IMR-90 (cell line): ENCODE data around the gene APOOL. TPM values are rescaled to one million over a fixed set of nuclear protein-coding genes. Genes with fewer than 3 reads are reported as not detected.

Experiments
- ATAC-seq: fragments of 200-7000 bp; cut with Tn5 transposase; 2 replicates; pipeline ENCODE4 v1.9.1; 2020; ENCODE audit warnings: low read depth, mild to moderate bottlenecking, moderate library complexity
- BruUV-seq: library from RNA; stranded (reverse); fragments of 400-500 nt; replicated peaks from 2 replicates; lab custom pipeline; 2021; lab: Mats Ljungman, UMichigan
- CTCF ChIA-PET: fragments of 300-600 bp; formaldehyde crosslinking; extraction: SDS; loops from one replicate; lab custom pipeline; 2021; ENCODE audit warnings: antibody characterized with exemption; lab: Yijun Ruan, JAX
- POLR2A ChIA-PET: fragments of 300-600 bp; sonication (Branson Sonifier 250); formaldehyde crosslinking; loops from one replicate; lab custom pipeline; 2022; ENCODE audit warnings: antibody characterized with exemption; ENCODE audit not compliant: unreplicated experiment; lab: Charles Lee
- DNase-seq: peaks from one replicate; pipeline ENCODE4 v3.0.0; 2013
- H2AFZ ChIP-seq: replicated peaks from 2 replicates; pipeline ENCODE3; 2013; ENCODE audit warnings: low read length, mild to moderate bottlenecking; ENCODE audit not compliant: poor library complexity
- H2AK5ac ChIP-seq: 2 replicates; pipeline ENCODE4 v1.6.1; 2013; ENCODE audit warnings: low read depth, low read length, inconsistent platforms
- H2AK9ac ChIP-seq: replicated peaks from 2 replicates; pipeline ENCODE3; 2013; ENCODE audit warnings: mild to moderate bottlenecking, low read depth, low read length, moderate library complexity; ENCODE audit not compliant: poor library complexity
- H2BK120ac ChIP-seq: 2 replicates; pipeline ENCODE4 v1.6.1; 2013; ENCODE audit warnings: low read depth, low read length, inconsistent platforms
- H2BK15ac ChIP-seq: 3 replicates; pipeline ENCODE4 v1.6.1; 2013; ENCODE audit warnings: low read depth, low read length, inconsistent platforms
- H2BK20ac ChIP-seq: 2 replicates; pipeline ENCODE4 v1.6.1; 2013; ENCODE audit warnings: low read depth, mild to moderate bottlenecking, inconsistent platforms, low read length, moderate library complexity
- H2BK5ac ChIP-seq: 2 replicates; pipeline ENCODE4 v1.6.1; 2013; ENCODE audit warnings: mild to moderate bottlenecking, low read depth, low read length, inconsistent platforms; ENCODE audit not compliant: poor library complexity, severe bottlenecking
- H3K14ac ChIP-seq: replicated peaks from 2 replicates; pipeline ENCODE4 v1.6.1; 2013; ENCODE audit warnings: low read depth, low read length, inconsistent platforms
- H3K18ac ChIP-seq: 2 replicates; pipeline ENCODE4 v1.6.1; 2013; ENCODE audit warnings: low read depth, low read length, control low read depth
- H3K23ac ChIP-seq: 2 replicates; pipeline ENCODE4 v1.6.1; 2013; ENCODE audit warnings: low read depth, low read length, inconsistent platforms
- H3K27ac ChIP-seq: 2 replicates; pipeline ENCODE4 v1.5.1; 2013; ENCODE audit warnings: mild to moderate bottlenecking, control low read depth, low read length; ENCODE audit not compliant: insufficient read depth
- H3K27me3 ChIP-seq: 2 replicates; pipeline ENCODE4 v1.6.1; 2013; ENCODE audit warnings: low read length; ENCODE audit not compliant: control insufficient read depth, insufficient read depth
- H3K36me3 ChIP-seq: 2 replicates; pipeline ENCODE4 v1.6.1; 2013; ENCODE audit warnings: low read length, mixed read lengths; ENCODE audit not compliant: control insufficient read depth, insufficient read depth
- H3K4ac ChIP-seq: 2 replicates; pipeline ENCODE4 v1.6.1; 2013; ENCODE audit warnings: low read depth, low read length, inconsistent platforms
- H3K4me1 ChIP-seq: 2 replicates; pipeline ENCODE4 v1.6.1; 2013; ENCODE audit warnings: low read length, mixed read lengths; ENCODE audit not compliant: control insufficient read depth, insufficient read depth
- H3K4me2 ChIP-seq: 2 replicates; pipeline ENCODE4 v1.6.1; 2013; ENCODE audit warnings: low read depth, mild to moderate bottlenecking, control low read depth, low read length, moderate library complexity
- H3K4me3 ChIP-seq: 2 replicates; pipeline ENCODE4 v1.5.1; 2013; ENCODE audit warnings: low read depth, mild to moderate bottlenecking, control low read depth, low read length, moderate library complexity; ENCODE audit not compliant: insufficient read depth
- H3K56ac ChIP-seq: 2 replicates; pipeline ENCODE4 v1.6.1; 2013; ENCODE audit warnings: low read length, inconsistent platforms; ENCODE audit not compliant: insufficient read depth; ENCODE audit errors: extremely low read depth
- H3K79me1 ChIP-seq, 2 experiments: 2 replicates each; pipeline ENCODE4 v1.6.1; 2013; ENCODE audit warnings: low read length in 2 of 2, inconsistent platforms in 1 of 2, low read depth in 1 of 2
- H3K9ac ChIP-seq: 2 replicates; pipeline ENCODE4 v1.6.1; 2013; ENCODE audit warnings: low read depth, low read length, control low read depth
- H3K9me1 ChIP-seq: 2 replicates; pipeline ENCODE4 v1.6.1; 2013; ENCODE audit warnings: low read length, inconsistent platforms; ENCODE audit not compliant: insufficient read depth
- H3K9me3 ChIP-seq: 2 replicates; pipeline ENCODE4 v1.6.1; 2013; ENCODE audit warnings: low read length; ENCODE audit not compliant: control insufficient read depth, insufficient read depth
- H4K20me1 ChIP-seq: 2 replicates; pipeline ENCODE4 v1.6.1; 2013; ENCODE audit warnings: low read length, inconsistent platforms; ENCODE audit not compliant: insufficient read depth
- H4K5ac ChIP-seq: 2 replicates; pipeline ENCODE4 v1.6.1; 2013; ENCODE audit warnings: mild to moderate bottlenecking, low read depth, low read length, control low read depth
- H4K8ac ChIP-seq, 2 experiments: 2 replicates each; pipeline ENCODE4 v1.6.1; 2013; ENCODE audit warnings: low read depth in 2 of 2, low read length in 2 of 2, control low read depth in 1 of 2, inconsistent platforms in 1 of 2
- H4K91ac ChIP-seq: 2 replicates; pipeline ENCODE4 v1.6.1; 2013; ENCODE audit warnings: low read depth, low read length, inconsistent platforms; ENCODE audit not compliant: insufficient read depth
- BHLHE40 ChIP-seq: fragments of 150-350 bp; IDR thresholded peaks from 2 replicates; pipeline ENCODE4 v1.6.1; 2016; ENCODE audit warnings: mild to moderate bottlenecking, low read depth, low read length
- CEBPB ChIP-seq: IDR thresholded peaks from 2 replicates; pipeline ENCODE4 v1.6.1; 2012; ENCODE audit warnings: low read depth, low read length, improper control_type of control experiment
- NFE2L2 ChIP-seq: fragments of 150-350 bp; IDR thresholded peaks from 2 replicates; pipeline ENCODE4 v1.6.1; 2016; ENCODE audit warnings: low read depth, mild to moderate bottlenecking, low read length
- RCOR1 ChIP-seq: IDR thresholded peaks from 2 replicates; pipeline ENCODE4 v1.6.1; 2012; ENCODE audit warnings: mild to moderate bottlenecking, low read length, improper control_type of control experiment; ENCODE audit not compliant: insufficient replicate concordance
- WGBS, 2 experiments: methylation state at CpG; one replicate each; pipeline versions ENCODE4 v1.1.5 to v1.1.7; 2013; ENCODE audit warnings: missing lambda C conversion rate in 2 of 2; ENCODE audit not compliant: insufficient read length in 1 of 2; ENCODE audit errors: extremely low coverage in 2 of 2; 5-methylcytosine and 5-hydroxymethylcytosine counted together
- dilution Hi-C: fragments of 300-500 bp; cut with HindIII; formaldehyde crosslinking; loops from one replicate; pipeline ENCODE4 v1.14.3; 2018; ENCODE audit warnings: low sequenced_read_pairs; ENCODE audit not compliant: unreplicated experiment
- in situ Hi-C: fragments of 300-500 bp; cut with MboI; formaldehyde crosslinking; loops from 3 replicates; pipeline ENCODE4 v1.14.3; 2019; ENCODE audit warnings: low sequenced_read_pairs, inconsistent platforms, mixed read lengths
- intact Hi-C: fragments of 100-400 bp; cut with micrococcal nuclease; formaldehyde crosslinking; loops from 2 replicates; pipeline ENCODE4 v1.10.0; 2022
- polyA plus RNA-seq, 3 experiments: library from polyadenylated mRNA; depleted of rRNA; stranded (reverse); fragments of >200 nt; gene quantifications; 2 replicates each; pipeline ENCODE4 v1.2.3, GENCODE V29; 2012; ENCODE audit warnings: low replicate concordance in 1 of 3
- total RNA-seq: library from RNA; depleted of rRNA; stranded (reverse); fragments of >200 nt; gene quantifications from 2 replicates; pipeline ENCODE4 v1.2.3, GENCODE V29; 2012
- TF ChIP-seq, protein P1 (sequence below): fragments of 150-350 bp; IDR thresholded peaks from 2 replicates; pipeline ENCODE4 v1.6.1; 2016; ENCODE audit warnings: low read depth, mild to moderate bottlenecking, low read length, moderate library complexity, borderline replicate concordance
- TF ChIP-seq, protein P2 (sequence below): conservative IDR thresholded peaks from 2 replicates; pipeline ENCODE4 v1.5.1; 2012; ENCODE audit warnings: mild to moderate bottlenecking, low read depth, low read length, improper control_type of control experiment
- TF ChIP-seq, protein P3 (sequence below): fragments of 150-350 bp; IDR thresholded peaks from 2 replicates; pipeline ENCODE4 v1.6.1; 2017; ENCODE audit warnings: mild to moderate bottlenecking, antibody characterized with exemption, low read length, low read depth

The APOOL gene
- total and polyA plus RNA-seq, 2 of the 4 experiments (the other 2 are of a cell fraction) = 4.6 to 9.7 TPM

DNA sequence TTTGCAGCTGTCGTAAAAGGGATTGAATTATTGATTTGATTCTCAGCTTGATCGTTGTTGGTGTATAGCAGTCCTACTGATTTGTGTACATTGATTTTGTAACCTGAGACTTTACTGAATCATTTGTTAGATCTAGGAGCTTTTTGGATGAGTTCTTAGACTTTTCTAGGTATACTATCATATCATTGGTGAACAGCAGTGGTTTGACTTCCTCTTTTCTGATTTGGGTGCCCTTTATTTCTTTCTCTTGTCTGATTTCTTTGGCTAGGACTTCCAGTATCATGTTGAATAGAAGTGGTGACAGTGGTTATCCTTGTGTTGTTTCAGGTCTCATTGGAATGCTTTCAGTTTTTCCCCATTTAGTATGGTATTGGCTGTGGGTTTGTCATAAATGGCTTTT, 8.4 kb downstream of the APOOL start:
- DNase-seq (no peak), ATAC-seq (no peak)
- TF ChIP-seq, protein P1, sequence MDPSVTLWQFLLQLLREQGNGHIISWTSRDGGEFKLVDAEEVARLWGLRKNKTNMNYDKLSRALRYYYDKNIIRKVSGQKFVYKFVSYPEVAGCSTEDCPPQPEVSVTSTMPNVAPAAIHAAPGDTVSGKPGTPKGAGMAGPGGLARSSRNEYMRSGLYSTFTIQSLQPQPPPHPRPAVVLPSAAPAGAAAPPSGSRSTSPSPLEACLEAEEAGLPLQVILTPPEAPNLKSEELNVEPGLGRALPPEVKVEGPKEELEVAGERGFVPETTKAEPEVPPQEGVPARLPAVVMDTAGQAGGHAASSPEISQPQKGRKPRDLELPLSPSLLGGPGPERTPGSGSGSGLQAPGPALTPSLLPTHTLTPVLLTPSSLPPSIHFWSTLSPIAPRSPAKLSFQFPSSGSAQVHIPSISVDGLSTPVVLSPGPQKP = no peak
- no peak for TF ChIP-seq BHLHE40
- no peak for TF ChIP-seq RCOR1
- TF ChIP-seq, protein P2, sequence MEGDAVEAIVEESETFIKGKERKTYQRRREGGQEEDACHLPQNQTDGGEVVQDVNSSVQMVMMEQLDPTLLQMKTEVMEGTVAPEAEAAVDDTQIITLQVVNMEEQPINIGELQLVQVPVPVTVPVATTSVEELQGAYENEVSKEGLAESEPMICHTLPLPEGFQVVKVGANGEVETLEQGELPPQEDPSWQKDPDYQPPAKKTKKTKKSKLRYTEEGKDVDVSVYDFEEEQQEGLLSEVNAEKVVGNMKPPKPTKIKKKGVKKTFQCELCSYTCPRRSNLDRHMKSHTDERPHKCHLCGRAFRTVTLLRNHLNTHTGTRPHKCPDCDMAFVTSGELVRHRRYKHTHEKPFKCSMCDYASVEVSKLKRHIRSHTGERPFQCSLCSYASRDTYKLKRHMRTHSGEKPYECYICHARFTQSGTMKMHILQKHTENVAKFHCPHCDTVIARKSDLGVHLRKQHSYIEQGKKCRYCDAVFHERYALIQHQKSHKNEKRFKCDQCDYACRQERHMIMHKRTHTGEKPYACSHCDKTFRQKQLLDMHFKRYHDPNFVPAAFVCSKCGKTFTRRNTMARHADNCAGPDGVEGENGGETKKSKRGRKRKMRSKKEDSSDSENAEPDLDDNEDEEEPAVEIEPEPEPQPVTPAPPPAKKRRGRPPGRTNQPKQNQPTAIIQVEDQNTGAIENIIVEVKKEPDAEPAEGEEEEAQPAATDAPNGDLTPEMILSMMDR = no peak
- TF ChIP-seq NFE2L2 = no peak
- TF ChIP-seq, protein P3, sequence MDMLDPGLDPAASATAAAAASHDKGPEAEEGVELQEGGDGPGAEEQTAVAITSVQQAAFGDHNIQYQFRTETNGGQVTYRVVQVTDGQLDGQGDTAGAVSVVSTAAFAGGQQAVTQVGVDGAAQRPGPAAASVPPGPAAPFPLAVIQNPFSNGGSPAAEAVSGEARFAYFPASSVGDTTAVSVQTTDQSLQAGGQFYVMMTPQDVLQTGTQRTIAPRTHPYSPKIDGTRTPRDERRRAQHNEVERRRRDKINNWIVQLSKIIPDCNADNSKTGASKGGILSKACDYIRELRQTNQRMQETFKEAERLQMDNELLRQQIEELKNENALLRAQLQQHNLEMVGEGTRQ = no peak
- no peak for TF ChIP-seq CEBPB
- H2BK20ac ChIP-seq = no peak overlapping the region
- no peaks in the 10 kb centered on the region for H4K20me1 ChIP-seq
- H2BK15ac ChIP-seq = no peak overlapping the region
- no peak overlapping the region for H2AFZ ChIP-seq
- H3K9ac ChIP-seq = no peak overlapping the region
- intact Hi-C loops (no loop called here), dilution Hi-C loops (no loop called here), in situ Hi-C loops (no loop called here)
- no peaks in the 10 kb centered on the region for H3K79me1 ChIP-seq
- H4K91ac ChIP-seq = no peak overlapping the region
- no peak overlapping the region for H2BK120ac ChIP-seq
- H2AK5ac ChIP-seq = no peak overlapping the region
- no peak overlapping the region for H3K4me2 ChIP-seq
- H3K18ac ChIP-seq = no peak overlapping the region
- no CpG with 5 or more reads among the region's 2 CpGs for WGBS, 2 experiments
- no peaks in the 10 kb centered on the region for H3K9me1 ChIP-seq
- H4K5ac ChIP-seq = no peak overlapping the region
- ChIA-PET CTCF (no interaction called here), POLR2A (no interaction called here)
- H3K23ac ChIP-seq = no peak overlapping the region
- H3K14ac ChIP-seq = no peak overlapping the region
- no peak overlapping the region for H3K56ac ChIP-seq
- no peaks in the 10 kb centered on the region for H3K36me3 ChIP-seq
- no peaks in the 10 kb centered on the region for H3K9me3 ChIP-seq
- no peak overlapping the region for H3K27ac ChIP-seq
- H2AK9ac ChIP-seq = no peak overlapping the region
- no peak overlapping the region for H3K4me3 ChIP-seq
- no peaks in the 10 kb centered on the region for H3K27me3 ChIP-seq
- H4K8ac ChIP-seq = no peak overlapping the region
- no peak overlapping the region for H3K4ac ChIP-seq
- no TSS peak for BruUV-seq
- H2BK5ac ChIP-seq = no peak overlapping the region
- no peaks in the 10 kb centered on the region for H3K4me1 ChIP-seq
